ENCODE results near the gene KRTAP4-1.

GRCh38 chr17:41171886-41172285 lies 12.8 kb downstream of the KRTAP4-1 start:
- TF ChIP-seq CTCF (conservative IDR thresholded peaks at IDR 0.05) (no peak), EZH2 (IDR thresholded peaks at IDR 0.05; ENCODE audit: low read depth) (no peak)

All from PC-9 (cell line).